Peyer's patch (tissue), 4 donors: ENCODE data around the gene EP400. TPM values are rescaled to one million over a fixed set of nuclear protein-coding genes. Genes with fewer than 3 reads are reported as not detected.
"Not testable (repeated sequence)": the region's sequence is repeated elsewhere in the genome, so short reads cannot be mapped to it uniquely, and the experiment has no call there.

Experiments used
- DNase-seq, 3 donors: peaks; one replicate each; pipeline ENCODE4 v3.0.0-alpha.2; 2017 to 2019
- H3K27ac ChIP-seq, 4 donors: fragments of 200-600 bp; sonication (generic); one replicate each; pipeline ENCODE4 v1.5.1; 2016 to 2019
- H3K27me3 ChIP-seq, 2 donors: fragments of 200-600 bp; sonication (generic); one replicate each; pipeline ENCODE4 v1.5.1; 2019
- H3K36me3 ChIP-seq, 3 donors: fragments of 200-600 bp; sonication (generic); one replicate each; pipeline ENCODE4 v1.5.1; 2016 to 2019
- H3K4me1 ChIP-seq, 4 donors: fragments of 200-600 bp; sonication (generic); one replicate each; pipeline ENCODE4 v1.5.1; 2016 to 2019
- H3K4me3 ChIP-seq, 4 donors: fragments of 200-600 bp; sonication (generic); 1 replicate in 3 of 4; 2 replicates in 1 of 4; pipeline ENCODE4 v1.5.1; 2016 to 2019; ENCODE audit warnings: mild to moderate bottlenecking in 1 of 4
- H3K9me3 ChIP-seq, 4 donors: fragments of 200-600 bp; sonication (generic); one replicate each; pipeline ENCODE4 v1.5.1; 2016 to 2019; ENCODE audit warnings: mild to moderate bottlenecking in 1 of 4
- CTCF ChIP-seq, 6 experiments: fragments of 450-650 bp in 4 of 6; fragments of 200-600 bp in 2 of 6; sonication (generic) in 1 of 6; IDR thresholded peaks; one replicate each; pipeline ENCODE4 v1.5.1; 2017 to 2019; ENCODE audit warnings: antibody characterized with exemption in 6 of 6, mild to moderate bottlenecking in 3 of 6, moderate library complexity in 1 of 6
- POLR2A ChIP-seq, 2 donors: fragments of 450-650 bp; IDR thresholded peaks; one replicate each; pipeline ENCODE4 v1.5.1; 2017; ENCODE audit warnings: antibody characterized with exemption in 2 of 2, mild to moderate bottlenecking in 2 of 2, moderate library complexity in 2 of 2
- total RNA-seq, 4 donors: library from RNA; depleted of rRNA; stranded (reverse); fragments of >200 nt; gene quantifications; one replicate each; pipeline ENCODE4 v1.1.0, GENCODE V29; 2016

Gene EP400
- total RNA-seq, 4 donors from 2014 or later: 22.1 to 60.2 (median 49.2) TPM

GRCh38 chr12:132051718-132052117 lies 102.0 kb downstream of the EP400 start:
- not testable (repeated sequence) for H3K4me3 ChIP-seq, H3K4me1 ChIP-seq, DNase-seq, H3K27me3 ChIP-seq, H3K9me3 ChIP-seq, H3K27ac ChIP-seq
- peak in 1 of 6 experiments; percentile 12 for TF ChIP-seq CTCF (IDR thresholded peaks at IDR 0.05)
- peaks cover 0 to 85% (median 0%) of the 10 kb centered on the region in 3 donors for H3K36me3 ChIP-seq

- Histone ChIP-seq H3K4me1 (no peaks in the 10 kb centered on the region), H3K9me3 (no peaks in the 10 kb centered on the region), H3K27me3 (no peaks in the 10 kb centered on the region), H3K4me3 (no peak overlapping the region), H3K27ac (no peak overlapping the region), H3K36me3 (peaks cover 0 to 88% (median 0%) of the 10 kb centered on the region in 3 donors)
- no peak for DNase-seq
- TF ChIP-seq POLR2A (IDR thresholded peaks at IDR 0.05) (no peak), CTCF (IDR thresholded peaks at IDR 0.05) (no peak)
Measured at GRCh38 chr12:132052196-132052932, 102.6 kb downstream of the EP400 start.

- Histone ChIP-seq H3K27me3 (no peaks in the 10 kb centered on the region), H3K27ac (no peak overlapping the region), H3K4me1 (no peaks in the 10 kb centered on the region), H3K36me3 (peaks cover 0 to 94% (median 0%) of the 10 kb centered on the region in 3 donors), H3K4me3 (no peak overlapping the region), H3K9me3 (no peaks in the 10 kb centered on the region)
- no peak for DNase-seq
- TF ChIP-seq POLR2A (IDR thresholded peaks at IDR 0.05): no peak
- TF ChIP-seq CTCF (IDR thresholded peaks at IDR 0.05): no peak
Measured at GRCh38 chr12:132053338-132054330, 103.9 kb downstream of the EP400 start.

GRCh38 chr12:132054983-132055382 lies 105.2 kb downstream of the EP400 start:
- no peaks in the 10 kb centered on the region for H3K4me1 ChIP-seq
- no peak overlapping the region for H3K4me3 ChIP-seq
- H3K9me3 ChIP-seq: no peaks in the 10 kb centered on the region
- TF ChIP-seq POLR2A (IDR thresholded peaks at IDR 0.05) (no peak), CTCF (IDR thresholded peaks at IDR 0.05) (no peak)
- no peaks in the 10 kb centered on the region for H3K27me3 ChIP-seq
- peaks cover 0 to 89% (median 0%) of the 10 kb centered on the region in 3 donors for H3K36me3 ChIP-seq
- DNase-seq: no peak
- H3K27ac ChIP-seq: no peak overlapping the region

GRCh38 chr12:132055535-132056096 lies 105.9 kb downstream of the EP400 start:
- Histone ChIP-seq H3K4me3 (no peak overlapping the region), H3K36me3 (peaks cover 0 to 86% (median 0%) of the 10 kb centered on the region in 3 donors), H3K4me1 (no peaks in the 10 kb centered on the region), H3K27me3 (no peaks in the 10 kb centered on the region), H3K9me3 (no peaks in the 10 kb centered on the region), H3K27ac (no peak overlapping the region)
- TF ChIP-seq CTCF (IDR thresholded peaks at IDR 0.05) (no peak), POLR2A (IDR thresholded peaks at IDR 0.05) (no peak)
- no peak for DNase-seq
